ENCODE data around the gene UGT1A4.

The UGT1A4 gene

DNA sequence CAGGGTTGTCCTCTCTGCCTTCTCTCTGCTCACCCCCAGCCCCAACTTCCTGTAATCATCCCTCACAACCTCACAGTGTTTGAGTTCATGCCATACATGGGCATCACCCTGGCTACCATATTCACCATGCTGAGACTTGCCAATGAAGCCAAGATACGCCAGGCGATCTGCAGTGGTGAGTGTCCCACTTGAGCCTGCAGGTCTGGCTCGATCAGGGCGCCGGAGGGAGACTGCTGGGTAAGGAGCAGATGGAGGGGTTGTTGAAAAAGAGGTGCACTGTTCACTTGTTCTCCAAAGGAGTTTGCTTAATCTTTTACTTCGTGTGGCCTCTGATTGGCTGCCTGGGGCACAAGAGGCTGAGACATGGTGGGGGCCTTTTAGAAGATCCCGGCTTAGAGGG is 74.2 kb downstream of the UGT1A4 start:
- DNase-seq: no peak

DNA sequence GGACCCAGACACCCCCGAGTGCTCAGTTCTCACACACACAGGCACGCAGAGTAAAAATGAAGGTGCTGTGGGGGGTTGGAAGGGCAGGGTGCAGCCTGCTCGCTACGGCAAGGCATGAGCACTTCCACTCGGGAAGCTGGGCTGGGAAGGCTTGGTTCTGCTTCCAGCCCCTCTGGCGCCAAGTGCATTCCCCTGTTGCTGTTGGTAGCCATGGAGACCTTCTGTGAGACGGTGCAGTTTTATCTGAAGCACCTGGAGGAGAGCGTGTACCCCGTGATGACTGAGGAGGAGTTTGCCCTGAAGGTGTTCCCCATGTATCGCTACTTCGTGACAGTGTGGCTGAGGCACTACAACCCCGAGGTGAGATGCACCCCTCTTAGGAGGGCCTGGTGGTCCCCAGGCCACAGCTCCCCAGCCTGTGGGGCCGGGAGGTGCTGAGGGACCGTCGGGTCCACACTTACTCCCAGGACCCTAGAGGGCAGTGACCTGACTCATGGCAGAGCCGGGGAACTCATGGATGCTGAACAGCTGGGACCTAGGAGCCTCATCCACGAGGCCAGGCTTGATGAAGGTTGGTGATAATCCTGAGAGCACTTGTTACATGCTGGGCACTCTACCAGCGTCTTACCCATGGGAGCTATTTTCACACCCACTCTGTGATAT is 75.1 kb downstream of the UGT1A4 start:
- no peak for DNase-seq

DNA sequence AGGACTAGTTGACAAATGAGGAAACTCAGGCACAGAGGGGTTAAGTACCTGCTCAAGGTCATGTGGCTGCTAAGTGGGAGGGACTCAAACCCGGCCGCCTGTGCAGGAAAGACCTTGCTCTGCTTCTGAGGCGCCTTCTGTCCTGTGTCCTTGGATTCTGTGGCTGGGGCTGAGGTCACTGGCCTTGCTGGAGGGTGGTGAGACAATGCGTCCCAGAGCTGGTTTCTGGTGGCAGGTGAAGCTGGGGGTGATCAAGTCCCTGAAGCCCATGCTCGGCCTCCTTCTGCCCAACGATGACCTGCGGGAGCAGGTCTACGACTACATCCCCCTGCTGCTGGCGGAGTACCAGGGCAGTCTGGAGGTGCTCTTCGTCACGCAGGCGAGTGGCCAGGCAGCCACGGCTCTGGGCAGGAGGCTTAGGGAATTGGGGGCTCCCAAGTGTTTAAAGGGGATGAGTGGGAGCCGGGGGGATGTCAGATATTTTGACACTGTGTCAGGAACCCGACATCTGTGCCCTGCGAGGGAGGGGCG is 75.7 kb downstream of the UGT1A4 start:
- DNase-seq: no peak

DNA sequence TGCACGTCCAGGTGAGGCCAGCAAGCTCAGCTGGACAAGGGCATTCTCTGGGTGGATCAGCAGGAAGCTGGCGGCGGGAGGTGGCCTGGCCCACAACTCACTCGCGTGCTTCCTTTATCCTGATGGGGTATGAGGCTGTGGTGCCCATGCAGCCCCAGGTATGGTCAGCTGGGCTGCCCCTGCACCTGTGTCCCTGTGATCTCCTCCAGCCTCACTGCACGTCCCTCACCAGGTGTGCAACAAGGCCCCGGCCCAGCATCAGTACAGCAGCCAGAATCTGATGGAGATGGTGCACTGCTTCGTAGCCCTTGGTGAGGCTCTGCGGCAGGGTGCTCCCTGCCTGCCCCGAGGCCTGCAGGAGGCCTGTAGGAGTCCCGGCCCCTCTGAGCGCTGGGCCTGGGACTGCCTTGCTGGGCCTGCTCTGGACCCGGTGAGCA is 77.2 kb downstream of the UGT1A4 start:
- DNase-seq: no peak

DNA sequence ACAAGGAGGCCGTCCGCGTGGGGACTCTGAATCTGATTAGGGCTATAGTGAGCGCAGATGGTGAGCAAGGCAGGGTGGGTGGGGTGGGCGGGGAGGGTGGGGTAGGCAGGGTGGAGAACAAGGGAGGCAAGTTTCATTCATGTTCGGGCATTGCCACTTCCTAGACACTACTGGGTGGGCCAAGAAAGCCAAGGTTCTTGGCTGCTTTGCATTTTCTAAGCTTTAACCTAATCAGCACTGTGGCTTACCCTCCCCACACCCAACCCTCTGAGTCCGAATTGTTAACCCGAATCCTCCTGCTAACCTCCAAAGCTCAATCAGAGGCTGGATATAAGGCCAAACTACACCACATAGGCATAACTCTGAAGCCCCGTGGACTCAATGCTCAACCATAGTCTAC is 77.7 kb downstream of the UGT1A4 start:
- no peak for DNase-seq

DNA sequence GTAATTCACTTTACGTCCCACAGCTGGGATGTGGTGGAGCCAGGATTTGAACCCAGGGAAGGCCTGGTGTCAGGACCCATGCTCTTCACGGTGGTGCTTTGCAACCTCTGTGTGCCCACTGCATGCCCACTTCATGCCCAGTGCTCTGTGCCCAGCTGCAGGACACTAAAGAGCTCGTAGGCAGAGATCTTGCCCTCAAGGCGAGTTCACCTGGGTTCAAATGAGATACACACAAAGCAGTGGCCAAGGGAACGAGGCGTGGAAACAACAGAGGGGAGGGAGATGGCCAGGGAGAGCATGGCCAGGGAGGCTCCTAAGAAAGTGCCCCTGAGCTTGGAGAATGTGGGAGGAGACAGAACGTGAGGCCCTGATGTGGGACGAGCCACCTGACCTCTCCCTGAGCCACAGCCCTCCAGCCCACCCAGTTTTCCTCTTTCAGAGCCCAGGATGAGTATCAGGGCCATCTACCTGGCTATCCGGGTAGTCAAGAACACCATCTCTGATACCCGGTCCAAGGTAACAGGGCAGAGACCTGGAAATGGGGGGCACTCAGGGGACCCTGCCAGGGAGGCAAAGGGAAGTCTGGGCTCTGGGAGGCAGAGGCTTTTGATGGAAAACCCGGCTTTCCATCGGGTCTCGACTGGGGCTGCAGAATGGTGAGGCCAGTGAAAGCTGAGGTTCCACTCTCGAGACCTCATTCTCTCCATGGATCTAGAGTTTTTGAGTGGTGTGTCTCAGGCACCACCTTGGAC is 80.0 kb downstream of the UGT1A4 start:
- no peak for DNase-seq

DNA sequence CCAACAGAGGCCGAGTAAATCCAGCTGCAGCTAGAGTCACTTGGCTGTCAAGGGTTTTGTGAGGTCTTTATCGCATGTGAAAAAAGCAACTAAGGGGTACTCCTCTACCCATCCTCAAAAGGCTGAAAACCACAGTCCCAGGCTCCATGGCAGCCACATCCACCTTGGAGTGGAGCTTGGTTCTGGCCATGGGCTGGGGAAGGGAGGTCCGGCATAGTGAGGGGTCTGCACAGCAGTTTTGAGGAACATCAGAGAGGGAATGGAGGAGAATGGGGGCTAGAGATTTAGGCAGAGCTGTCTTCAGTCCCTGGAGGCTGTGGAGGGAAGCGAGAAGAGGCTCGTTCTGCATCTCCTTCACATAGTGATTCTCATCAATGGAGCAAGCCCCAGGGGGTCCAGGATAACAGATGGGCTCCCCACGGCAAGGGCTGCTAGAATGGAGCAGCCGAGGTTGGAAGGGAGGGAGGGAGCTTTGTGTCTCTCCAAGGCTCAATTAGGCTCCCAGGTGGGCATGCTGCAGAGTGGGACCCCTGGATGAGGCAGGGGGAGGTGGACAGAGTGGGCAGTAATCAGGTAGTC is 80.6 kb downstream of the UGT1A4 start:
- DNase-seq: peak; percentile 22

DNA sequence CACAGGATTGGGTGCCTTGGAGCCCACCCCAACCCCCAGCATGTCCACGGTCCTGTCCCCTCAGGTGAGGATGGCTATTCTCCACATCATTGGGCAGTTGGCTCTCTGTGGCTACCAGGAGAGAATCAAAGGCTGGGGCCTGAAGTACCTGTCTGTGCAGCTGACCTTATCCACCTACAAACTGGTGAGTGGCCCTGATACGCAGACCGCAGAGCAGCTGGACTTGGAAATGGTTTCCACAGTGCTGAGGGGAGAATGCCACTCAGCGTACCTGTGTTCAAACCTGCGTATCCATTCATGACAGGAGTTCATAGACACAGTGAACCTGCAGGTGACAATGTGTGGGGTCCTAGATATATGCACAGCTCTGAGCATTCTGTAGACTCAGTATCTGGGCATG is 81.2 kb downstream of the UGT1A4 start:
- no peak for DNase-seq

DNA sequence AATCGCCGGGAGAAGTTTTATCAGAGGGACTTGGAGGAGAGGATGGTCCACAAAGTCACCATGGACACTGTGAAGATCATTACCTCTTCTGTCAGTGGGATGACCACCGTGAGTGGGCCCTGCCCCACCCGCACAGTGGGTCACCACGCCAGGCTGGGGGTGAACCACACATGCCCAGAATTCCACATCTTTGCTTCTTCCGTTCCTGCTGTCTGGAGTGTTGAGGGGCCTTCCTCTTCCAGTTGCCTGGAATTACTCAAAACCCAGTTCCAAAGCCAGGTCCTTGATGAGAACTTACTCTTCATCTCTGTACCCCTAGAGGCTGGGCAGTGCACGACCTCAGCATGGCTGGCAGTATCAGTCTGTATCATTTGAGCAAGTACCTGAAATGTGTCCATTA is 81.7 kb downstream of the UGT1A4 start:
- DNase-seq: no peak

DNA sequence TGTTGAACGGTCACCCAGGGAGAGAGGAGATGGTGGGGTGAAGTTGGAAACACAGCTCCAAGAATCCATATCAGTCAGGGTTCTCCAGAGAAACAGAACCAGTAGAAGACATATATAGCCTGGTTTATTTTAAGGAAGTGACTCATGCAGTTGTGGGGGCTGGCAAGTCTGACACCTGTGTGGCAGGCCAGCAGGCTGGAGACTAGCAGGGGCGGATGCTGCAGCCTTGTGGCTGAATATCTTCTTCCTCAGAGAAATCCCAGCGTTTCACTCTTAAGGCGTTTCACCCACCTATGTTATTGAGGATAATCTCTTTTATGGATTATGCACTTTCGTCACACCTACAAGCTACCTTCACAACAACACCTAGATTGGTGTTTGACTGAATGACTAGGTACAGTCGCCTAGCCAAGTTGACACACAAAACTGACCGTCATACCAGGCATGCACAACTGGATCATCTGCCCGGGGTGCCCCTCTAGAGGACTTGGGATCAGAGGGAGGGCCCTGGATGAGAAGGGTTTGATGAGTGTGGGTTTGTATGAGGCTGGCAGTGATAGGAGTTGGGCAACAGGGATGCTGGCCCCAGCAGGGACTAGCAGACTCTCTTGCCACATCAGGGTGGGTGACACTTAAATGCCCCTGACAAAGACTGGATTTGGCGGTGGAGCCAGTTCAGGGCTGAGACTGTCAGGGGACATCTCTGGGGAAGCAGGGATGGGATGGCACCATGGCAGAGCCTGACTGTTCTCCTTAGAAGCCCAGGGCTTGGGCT is 83.0 kb downstream of the UGT1A4 start:
- DNase-seq: no peak

DNA sequence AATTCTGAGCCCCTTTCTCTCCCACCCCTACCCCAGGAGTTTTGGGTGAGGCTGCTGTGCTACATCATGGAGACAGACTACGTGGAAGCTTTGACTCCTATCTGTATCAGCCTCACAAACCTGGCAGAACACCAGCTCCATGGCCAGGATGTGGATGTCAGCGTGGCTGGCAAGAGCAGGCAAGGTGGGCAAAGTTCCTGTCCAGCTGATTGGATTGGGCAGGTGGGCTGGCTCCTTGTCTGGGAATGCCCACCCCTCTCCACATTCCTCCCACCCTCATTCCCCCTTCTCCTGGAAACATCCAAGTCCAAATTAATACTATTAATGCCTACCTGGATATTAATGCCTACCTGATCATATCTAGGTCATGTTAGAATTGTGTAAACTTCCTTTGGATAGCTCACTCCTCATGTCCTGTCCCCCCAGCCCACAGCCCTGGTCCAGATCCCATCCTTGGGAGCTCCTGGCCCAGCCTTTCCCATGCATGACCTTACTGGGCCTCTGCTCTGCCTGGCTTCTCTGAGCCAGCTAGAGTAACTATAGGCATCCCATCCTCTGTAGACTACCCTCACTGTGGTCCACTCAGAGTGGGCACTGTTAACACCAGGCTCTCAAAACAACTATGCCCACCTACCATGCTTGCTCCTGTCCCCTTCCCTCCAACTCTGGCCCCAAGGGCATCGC is 83.7 kb downstream of the UGT1A4 start:
- no peak for DNase-seq

DNA sequence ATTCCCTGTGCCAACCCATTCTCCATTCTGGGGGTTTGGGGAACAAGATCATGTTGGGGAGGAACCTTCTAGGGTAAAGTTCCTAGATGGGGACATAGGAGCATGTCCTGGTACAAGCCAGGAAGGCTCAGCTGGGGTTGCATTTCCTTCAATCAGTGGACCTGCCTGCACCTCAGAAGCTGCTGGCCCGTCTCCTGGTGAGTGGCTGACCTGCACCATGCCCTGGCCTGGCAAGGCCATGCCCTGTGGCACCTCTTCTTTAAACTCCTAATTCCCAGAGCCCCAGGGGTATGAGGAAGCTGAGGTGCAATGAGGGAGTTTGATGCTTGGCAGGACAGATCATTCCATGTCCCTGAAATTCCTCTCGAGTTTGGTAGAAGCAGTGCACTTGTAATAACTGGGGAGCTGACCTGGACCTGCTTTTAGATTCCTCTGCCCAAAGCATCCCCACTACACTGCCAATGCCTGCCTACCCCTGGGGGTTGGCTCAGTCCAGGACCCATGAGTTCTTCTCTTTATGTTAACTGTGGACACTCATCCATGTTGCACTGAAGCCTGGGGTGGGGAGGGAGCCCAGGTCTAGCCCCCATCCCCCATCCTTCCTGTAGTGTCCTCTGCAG is 84.9 kb downstream of the UGT1A4 start:
- no peak for DNase-seq

DNA sequence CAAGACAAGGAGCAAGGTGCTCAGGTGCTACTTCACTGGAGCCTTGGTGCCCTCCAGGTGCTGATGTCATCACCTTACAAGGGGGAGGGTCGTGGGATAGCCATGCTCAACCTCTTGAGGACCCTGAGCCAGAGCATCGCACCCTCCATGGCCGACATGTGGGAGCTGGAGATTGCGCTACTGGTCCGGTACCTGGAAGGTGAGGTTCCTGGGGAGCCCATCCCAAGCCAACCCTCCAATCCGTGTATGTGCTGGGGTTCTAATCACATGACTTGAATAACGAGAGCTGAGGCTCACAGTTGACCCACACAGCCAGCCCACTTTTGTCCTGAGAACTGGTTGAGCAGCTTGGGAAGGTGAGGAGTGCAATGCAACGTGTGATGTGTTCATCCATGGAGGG is 85.5 kb downstream of the UGT1A4 start:
- no peak for DNase-seq

DNA sequence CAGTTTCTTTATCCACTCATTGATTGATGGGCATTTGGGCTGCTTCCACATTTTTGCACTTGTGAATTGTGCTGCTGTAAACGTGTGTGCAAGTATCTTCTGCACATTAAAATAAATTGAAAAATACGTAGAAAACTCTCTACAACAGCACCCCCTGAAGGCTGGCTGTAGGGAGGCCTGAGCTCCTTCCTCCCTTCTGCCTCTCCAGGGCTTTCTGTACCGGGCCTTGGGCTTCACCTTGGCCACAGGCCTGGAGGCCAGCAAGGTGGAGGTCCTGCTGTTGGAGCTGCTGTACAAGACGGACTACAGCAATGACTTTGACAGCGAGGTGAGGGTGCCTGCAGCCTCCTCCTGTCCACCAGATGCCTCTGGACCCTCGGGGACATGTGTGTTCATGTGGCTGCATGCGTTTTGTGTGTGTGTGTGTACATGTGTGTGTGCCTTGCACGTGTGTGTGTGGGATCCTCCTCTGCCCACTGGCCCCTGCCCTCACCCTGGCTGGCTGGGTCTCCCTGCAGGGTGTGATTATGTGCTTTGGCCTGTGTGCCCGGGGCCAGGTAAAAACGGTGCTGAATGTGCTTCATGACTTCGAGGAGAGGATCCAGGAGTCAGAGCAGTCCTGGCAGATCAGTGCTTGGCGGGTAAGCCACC is 88.8 kb downstream of the UGT1A4 start:
- DNase-seq: no peak

DNA sequence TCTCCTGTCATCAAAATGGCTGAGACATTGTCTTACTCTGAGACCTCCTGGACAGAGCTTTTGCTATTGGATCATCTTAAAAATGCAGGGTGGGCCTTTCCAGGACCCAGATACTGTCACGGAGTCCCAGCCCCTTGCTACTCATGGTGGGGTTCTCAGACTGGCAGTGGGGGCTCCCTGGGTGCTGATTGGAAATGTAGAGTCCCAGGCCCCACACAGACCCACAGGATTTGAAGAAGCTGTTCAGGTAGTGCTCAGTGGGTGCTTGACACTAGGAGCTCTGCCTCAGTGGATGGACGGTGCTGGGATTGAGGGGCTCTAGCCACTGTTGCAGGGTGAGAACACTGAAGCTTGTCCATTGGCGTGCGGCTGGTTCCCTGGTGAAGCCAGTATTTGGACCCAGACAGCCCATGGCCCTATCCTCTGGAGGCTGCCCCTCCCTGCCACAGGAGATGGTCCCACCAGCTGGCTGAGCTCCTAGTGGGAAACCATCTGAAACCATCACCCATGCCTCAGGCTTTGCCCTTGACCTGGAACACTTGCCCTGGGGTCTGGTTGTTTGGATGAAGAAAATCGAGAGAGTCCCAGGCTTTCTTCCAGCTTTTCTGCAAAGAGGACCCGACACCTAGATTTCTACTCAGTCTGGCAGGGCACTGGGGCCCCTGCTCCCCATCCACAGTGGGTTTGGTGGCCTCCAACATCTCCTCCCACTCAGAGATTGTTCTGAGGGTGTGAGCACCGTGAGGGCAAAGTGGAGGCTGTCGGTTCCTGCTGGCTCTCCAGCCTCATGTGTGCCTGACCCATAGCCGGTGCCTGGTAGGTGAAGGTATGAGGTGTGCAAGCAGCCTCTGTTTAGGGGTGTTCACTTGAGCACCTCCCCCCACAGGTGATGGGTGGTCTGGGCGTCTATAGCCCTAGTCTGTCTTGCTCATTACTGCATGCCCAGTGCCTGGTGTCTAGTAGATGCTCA is 89.7 kb downstream of the UGT1A4 start:
- no peak for DNase-seq

DNA sequence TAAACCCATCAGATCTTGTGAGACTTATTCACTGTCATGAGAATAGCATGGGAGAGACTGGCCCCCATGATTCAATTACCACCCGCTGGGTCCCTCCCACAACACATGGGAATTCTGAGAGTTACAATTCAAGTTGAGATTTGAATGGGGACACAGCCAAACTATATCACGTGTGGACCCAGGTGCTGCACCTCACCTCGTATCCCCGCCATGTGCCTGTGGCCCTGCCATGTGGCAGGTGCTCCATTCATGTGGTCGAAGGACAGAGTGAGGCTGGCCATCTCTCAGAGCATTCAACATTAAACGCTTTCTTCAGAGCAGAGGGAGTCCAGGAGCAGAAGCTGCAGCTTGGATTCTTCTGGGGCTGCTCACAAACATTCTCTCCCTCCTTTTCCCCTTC is 91.8 kb downstream of the UGT1A4 start:
- no peak for DNase-seq

DNA sequence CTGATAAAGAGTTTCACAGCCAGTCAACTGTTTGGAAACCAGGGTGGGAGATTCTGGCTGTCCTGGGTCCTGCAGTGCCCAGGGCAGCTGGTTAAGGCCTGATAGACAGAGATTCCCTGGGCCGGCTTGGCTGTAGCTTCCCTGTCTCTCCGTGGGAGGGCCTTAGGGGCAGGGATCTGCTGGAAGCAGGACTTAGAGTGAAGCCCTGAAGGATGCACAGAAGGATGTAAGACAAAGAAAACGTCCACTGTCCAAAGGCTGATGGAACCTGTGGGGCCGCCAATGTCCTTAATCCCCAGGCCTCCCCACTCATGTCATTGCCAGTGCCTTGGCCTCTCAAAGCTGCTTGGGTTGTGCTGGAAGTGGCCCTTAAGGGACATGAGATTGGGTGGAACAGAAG is 92.6 kb downstream of the UGT1A4 start:
- DNase-seq: no peak

DNA sequence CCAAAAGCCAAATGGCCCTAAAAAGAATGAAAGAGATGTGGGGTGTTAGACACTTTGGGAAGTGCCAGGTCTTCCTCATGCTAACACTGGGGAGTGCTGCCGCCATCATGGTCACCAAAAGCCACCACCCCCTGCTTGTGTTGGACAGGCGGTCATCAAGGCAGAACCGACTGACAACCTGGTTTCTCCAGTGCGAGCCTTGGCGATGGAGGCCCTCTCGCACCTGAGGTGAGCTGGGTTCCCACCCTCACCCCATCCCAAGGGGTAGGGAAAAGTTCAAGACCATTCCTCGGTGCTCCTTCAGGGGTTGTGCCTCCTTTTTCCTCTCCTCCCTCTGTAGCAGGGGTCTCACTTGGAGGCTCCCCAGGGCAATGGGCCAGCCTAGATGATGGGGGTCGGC is 93.2 kb downstream of the UGT1A4 start:
- DNase-seq: no peak

DNA sequence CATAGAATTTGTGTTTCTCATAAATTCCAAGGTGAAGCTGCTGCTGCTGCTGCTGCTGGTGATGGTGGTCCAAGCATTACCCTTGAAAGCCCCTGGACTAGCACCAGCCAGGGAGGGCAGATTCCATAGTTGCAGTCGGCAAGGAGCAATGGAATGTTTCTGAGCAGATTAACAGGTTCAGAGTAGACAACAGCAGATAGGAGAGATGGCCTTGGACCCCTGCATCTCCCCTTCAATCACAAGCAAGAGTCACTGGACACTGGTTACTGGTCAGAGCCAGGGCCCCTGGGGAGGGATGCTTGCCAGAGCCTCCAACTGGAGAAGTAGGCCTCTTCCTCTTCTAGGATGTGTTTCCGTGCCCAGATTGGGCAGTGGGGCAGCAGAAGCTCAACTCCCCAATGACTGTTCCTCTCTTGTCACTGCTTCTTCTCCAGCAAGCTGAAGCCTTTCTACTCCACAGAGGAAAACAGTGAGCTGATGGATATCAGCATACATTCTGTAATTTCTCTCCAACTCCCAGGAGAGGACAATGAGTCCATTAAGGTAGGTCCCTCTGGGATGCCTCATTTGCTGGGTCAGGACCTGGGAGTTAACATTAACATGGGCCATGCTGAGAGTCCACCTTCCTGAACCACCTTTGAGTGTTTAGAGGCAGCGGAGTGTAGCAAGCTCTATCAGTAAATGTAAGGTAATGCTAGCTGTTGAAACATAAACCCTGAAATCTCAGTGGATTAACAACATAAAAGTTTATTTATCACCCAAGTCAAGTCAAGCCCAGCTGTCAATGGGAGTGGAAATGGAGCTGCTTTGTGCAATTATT is 94.9 kb downstream of the UGT1A4 start:
- no peak for DNase-seq

Measured in NCI-H524 treated with DMSO at 0.1 percent for 48 hours (cell line).